ENCODE data around the gene LARP4. TPM values are rescaled to one million over a fixed set of nuclear protein-coding genes. Genes with fewer than 3 reads are reported as not detected.
A peak's percentile ranks its signal among the peaks of the same experiment; 100 is the strongest.
"Not testable (repeated sequence)": the region's sequence is repeated elsewhere in the genome, so short reads cannot be mapped to it uniquely, and the experiment has no call there.

Gene LARP4
- total RNA-seq, 6 donors from 2014 or later = 29.1 to 75.2 (median 45.4) TPM

- Histone ChIP-seq H3K4me3 (no peak overlapping the region), H3K9me3 (no peaks in the 10 kb centered on the region), H3K27me3 (no peaks in the 10 kb centered on the region), H3K36me3 (no peaks in the 10 kb centered on the region), H3K4me1 (peaks cover 0 to 15% (median 7%) of the 10 kb centered on the region in 4 donors), H3K27ac (peak overlapping the region in 2 of 4 donors; percentile 59 to 79)
- ATAC-seq (ENCODE audit: low FRiP score in 2 of 2) = no peak
- DNase-seq = no peak
- 73 to 84% methylated on average over 2 of the region's 2 CpGs for WGBS, 2 donors
- TF ChIP-seq POLR2AphosphoS5 (IDR thresholded peaks at IDR 0.05) (no peak), POLR2A (IDR thresholded peaks at IDR 0.05) (no peak), EP300 (IDR thresholded peaks at IDR 0.05) (no peak)
- TF ChIP-seq, protein P1, sequence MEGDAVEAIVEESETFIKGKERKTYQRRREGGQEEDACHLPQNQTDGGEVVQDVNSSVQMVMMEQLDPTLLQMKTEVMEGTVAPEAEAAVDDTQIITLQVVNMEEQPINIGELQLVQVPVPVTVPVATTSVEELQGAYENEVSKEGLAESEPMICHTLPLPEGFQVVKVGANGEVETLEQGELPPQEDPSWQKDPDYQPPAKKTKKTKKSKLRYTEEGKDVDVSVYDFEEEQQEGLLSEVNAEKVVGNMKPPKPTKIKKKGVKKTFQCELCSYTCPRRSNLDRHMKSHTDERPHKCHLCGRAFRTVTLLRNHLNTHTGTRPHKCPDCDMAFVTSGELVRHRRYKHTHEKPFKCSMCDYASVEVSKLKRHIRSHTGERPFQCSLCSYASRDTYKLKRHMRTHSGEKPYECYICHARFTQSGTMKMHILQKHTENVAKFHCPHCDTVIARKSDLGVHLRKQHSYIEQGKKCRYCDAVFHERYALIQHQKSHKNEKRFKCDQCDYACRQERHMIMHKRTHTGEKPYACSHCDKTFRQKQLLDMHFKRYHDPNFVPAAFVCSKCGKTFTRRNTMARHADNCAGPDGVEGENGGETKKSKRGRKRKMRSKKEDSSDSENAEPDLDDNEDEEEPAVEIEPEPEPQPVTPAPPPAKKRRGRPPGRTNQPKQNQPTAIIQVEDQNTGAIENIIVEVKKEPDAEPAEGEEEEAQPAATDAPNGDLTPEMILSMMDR (IDR thresholded peaks at IDR 0.05) = no peak
Observed at GRCh38 chr12:50354908-50355307, 45.8 kb upstream of the LARP4 start.

DNA sequence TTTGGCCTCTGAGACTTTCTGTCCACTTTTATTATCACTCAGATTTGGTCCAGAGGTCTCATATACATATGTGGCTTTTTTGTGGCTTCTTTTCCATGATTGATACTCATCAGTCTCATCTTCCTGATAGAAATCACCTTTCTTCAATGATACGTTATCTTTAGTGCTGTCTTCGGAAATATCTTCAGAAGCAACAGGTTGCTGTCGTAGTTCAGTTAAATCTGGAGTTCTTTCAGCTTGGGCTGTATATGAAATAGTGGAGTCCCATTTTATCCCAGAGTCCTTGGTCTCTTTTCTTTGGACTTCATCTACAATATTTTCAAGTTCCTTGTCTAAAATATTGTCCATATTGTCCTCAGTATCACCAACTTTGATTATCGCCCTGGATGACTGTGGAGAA is 45.3 kb upstream of the LARP4 start:
- 96 to 98% methylated on average over 4 of the region's 4 CpGs for whole genome bisulfite sequencing, 2 donors
- Histone ChIP-seq H3K4me3 (no peak overlapping the region), H3K9me3 (no peaks in the 10 kb centered on the region), H3K27me3 (no peaks in the 10 kb centered on the region), H3K36me3 (no peaks in the 10 kb centered on the region), H3K27ac (no peak overlapping the region), H3K4me1 (peaks cover 0 to 15% (median 7%) of the 10 kb centered on the region in 4 donors)
- DNase-seq (no peak), ATAC-seq (ENCODE audit: low FRiP score in 2 of 2) (no peak)
- no peak for TF ChIP-seq POLR2AphosphoS5 (IDR thresholded peaks at IDR 0.05)

DNA sequence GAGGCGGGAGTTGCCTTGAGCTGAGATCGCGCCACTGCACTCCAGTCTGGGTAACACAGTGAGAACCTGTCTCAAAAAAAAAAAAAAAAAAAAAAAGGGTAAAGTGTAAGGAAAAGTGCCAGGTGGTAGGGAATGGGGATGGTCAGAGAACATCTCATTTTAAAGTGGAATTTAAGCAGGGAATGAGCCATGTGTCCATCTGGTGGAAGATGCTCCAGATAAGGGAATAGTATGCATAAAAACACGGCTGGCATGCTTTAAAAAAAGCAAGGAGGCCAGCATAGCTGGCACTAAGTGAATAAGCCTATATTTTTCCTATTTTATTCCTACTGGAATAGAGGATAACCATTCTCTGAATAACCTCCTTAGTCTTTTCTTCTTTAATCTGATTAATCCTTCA is 38.0 kb upstream of the LARP4 start:
- ATAC-seq (ENCODE audit: low FRiP score in 2 of 2) = no peak

GRCh38 chr12:50363141-50363540 is 37.5 kb upstream of the LARP4 start:
- no peak overlapping the region for H3K4me3 ChIP-seq
- no peaks in the 10 kb centered on the region for H3K27me3 ChIP-seq
- H3K27ac ChIP-seq = no peak overlapping the region
- 84 to 88% methylated on average over 5 of the region's 5 CpGs for WGBS, 2 donors
- ATAC-seq (ENCODE audit: low FRiP score in 2 of 2) = no peak
- no peaks in the 10 kb centered on the region for H3K9me3 ChIP-seq
- no peak for TF ChIP-seq EP300 (IDR thresholded peaks at IDR 0.05)
- TF ChIP-seq, protein P1 (IDR thresholded peaks at IDR 0.05) = no peak
- TF ChIP-seq POLR2AphosphoS5 (IDR thresholded peaks at IDR 0.05) = no peak
- no peak for TF ChIP-seq POLR2A (IDR thresholded peaks at IDR 0.05)
- no peaks in the 10 kb centered on the region for H3K36me3 ChIP-seq
- H3K4me1 ChIP-seq = no peaks in the 10 kb centered on the region
- no peak for DNase-seq

More for the DNA sequence above, 38.0 kb upstream of the LARP4 start:
- Histone ChIP-seq H3K4me1 (no peaks in the 10 kb centered on the region), H3K4me3 (no peak overlapping the region), H3K27me3 (no peaks in the 10 kb centered on the region), H3K27ac (no peak overlapping the region), H3K36me3 (no peaks in the 10 kb centered on the region), H3K9me3 (no peaks in the 10 kb centered on the region)
- WGBS, 2 donors = 92 to 97% methylated on average over 4 of the region's 4 CpGs
- no peak for DNase-seq
- TF ChIP-seq, protein P1 (IDR thresholded peaks at IDR 0.05) = no peak
- TF ChIP-seq POLR2AphosphoS5 (IDR thresholded peaks at IDR 0.05) (no peak), EP300 (IDR thresholded peaks at IDR 0.05) (no peak), POLR2A (IDR thresholded peaks at IDR 0.05) (no peak)

GRCh38 chr12:50365709-50366406 is 34.8 kb upstream of the LARP4 start:
- Histone ChIP-seq H3K27me3 (no peaks in the 10 kb centered on the region), H3K4me1 (no peaks in the 10 kb centered on the region), H3K27ac (no peak overlapping the region), H3K4me3 (no peak overlapping the region), H3K36me3 (no peaks in the 10 kb centered on the region), H3K9me3 (no peaks in the 10 kb centered on the region)
- TF ChIP-seq, protein P1 (IDR thresholded peaks at IDR 0.05) = no peak
- no peak for TF ChIP-seq EP300 (IDR thresholded peaks at IDR 0.05)
- no peak for TF ChIP-seq POLR2AphosphoS5 (IDR thresholded peaks at IDR 0.05)
- TF ChIP-seq POLR2A (IDR thresholded peaks at IDR 0.05) = no peak
- ATAC-seq (ENCODE audit: low FRiP score in 2 of 2) (no peak), DNase-seq (no peak)
- WGBS, 2 donors = 92% methylated on average over 9 of the region's 9 CpGs

DNA sequence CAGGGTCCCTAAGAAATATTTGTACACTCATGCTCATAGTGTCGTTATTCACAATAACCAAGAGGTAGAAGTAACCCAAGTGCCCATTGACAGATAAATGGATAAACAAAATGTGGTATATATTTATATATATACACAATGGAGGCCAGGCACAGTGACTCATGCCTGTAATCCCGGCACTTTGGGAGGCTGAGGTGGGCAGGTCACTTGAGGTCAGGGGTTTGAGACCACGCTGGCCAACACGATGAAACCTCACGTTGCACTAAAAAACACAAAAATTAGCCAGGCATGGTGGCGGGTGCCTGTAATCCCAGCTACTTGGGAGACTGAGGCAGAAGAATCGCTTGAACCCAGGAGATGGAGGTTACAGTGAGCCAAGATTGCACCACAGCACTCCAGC is 30.0 kb upstream of the LARP4 start:
- not testable (repeated sequence) for H3K27me3 ChIP-seq; H3K4me3 ChIP-seq; H3K27ac ChIP-seq; H3K4me1 ChIP-seq; H3K36me3 ChIP-seq; H3K9me3 ChIP-seq; DNase-seq; ATAC-seq (ENCODE audit: low FRiP score in 2 of 2)
- WGBS, 2 donors = 70 to 77% methylated on average over 7 of the region's 7 CpGs

All from upper lobe of left lung (tissue), 6 donors.